HuH-7 (cell line): ENCODE data around the gene PCDHB14.
"Not testable (repeated sequence)": the region's sequence is repeated elsewhere in the genome, so short reads cannot be mapped to it uniquely, and the experiment has no call there.

ENCODE experiments used
- DNase-seq: peaks from one replicate; pipeline ENCODE4 v3.0.0; 2011; ENCODE audit warnings: low spot score

PCDHB14 gene

GRCh38 chr5:141223112-141223783, at the start of gene PCDHB14:
PCDHB14 (plus strand) TSS chr5:141223343; CDS start chr5:141223506, 163 bp downstream.
- peak; percentile 58 for DNase-seq

DNA sequence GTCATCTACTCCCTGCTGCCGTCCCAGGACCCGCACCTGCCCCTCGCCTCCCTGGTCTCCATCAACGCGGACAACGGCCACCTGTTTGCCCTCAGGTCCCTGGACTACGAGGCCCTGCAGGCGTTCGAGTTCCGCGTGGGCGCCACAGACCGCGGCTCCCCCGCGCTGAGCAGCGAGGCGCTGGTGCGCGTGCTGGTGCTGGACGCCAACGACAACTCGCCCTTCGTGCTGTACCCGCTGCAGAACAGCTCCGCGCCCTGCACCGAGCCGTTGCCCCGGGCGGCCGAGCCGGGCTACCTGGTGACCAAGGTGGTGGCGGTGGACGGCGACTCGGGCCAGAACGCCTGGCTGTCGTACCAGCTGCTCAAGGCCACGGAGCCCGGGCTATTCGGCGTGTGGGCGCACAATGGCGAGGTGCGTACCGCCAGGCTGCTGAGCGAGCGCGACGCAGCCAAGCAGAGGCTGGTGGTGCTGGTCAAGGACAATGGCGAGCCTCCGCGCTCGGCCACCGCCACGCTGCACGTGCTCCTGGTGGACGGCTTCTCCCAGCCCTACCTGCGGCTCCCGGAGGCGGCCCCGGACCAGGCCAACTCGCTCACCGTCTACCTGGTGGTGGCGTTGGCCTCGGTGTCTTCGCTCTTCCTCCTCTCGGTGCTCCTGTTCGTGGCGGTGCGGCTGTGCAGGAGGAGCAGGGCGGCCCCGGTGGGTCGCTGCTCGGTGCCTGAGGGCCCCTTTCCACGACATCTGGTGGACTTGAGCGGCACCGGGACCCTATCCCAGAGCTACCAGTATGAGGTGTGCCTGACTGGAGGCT, 48.6 kb upstream of the PCDHB14 start:
- DNase-seq, result not testable (repeated sequence)

DNA sequence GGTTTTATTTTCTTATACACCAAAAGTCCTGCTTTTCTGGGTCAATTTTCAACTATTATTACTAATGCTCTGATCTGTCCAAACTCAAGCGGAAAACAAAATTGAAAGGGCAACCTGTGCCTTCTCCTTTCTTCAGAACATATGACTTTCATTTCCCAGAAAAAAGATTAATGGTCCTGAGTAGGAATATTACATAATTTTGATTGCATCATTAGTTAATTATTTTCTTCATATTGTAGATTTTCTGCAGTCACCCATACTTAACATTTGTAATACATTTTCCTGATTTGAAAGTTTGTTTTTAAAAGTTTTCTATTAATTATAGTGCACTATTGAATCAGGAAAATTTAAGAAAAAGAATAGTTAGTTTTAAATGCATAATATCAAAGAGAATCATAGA, 47.2 kb upstream of the PCDHB14 start:
- no peak for DNase-seq

DNA sequence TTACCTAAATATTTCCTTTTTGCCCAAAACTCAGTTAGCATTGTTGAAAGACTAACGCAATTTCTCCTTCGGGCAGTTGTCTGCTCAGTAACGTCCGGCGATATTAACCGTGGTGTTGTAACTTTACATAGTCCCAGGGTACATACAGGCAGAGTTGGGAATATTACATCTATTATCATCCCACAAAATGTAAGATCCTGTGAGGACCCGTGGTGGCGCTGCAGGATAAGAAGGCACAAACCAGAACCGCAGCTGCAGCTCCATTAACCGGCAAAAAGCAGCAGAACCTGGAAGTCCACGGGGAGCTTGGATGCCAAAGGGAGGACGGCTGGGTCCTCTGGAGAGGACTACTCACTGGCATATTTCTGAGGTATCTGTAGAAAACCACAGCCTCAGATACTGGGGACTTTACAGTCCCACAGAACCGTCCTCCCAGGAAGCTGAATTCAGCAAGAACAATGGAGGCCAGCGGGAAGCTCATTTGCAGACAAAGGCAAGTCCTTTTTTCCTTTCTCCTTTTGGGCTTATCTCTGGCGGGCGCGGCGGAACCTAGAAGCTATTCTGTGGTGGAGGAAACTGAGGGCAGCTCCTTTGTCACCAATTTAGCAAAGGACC, 45.5 kb upstream of the PCDHB14 start, which contains the start of gene PCDHB8:
Gene PCDHB8, plus strand, starts transcription at position 214 of the 615 bp plus-strand sequence. Its CDS starts 245 bp downstream, at position 459.
- peak; percentile 90 for DNase-seq

- not testable (repeated sequence) for DNase-seq
These were observed 43.8 kb upstream of the PCDHB14 start for GRCh38 chr5:141179371-141179770.

DNA sequence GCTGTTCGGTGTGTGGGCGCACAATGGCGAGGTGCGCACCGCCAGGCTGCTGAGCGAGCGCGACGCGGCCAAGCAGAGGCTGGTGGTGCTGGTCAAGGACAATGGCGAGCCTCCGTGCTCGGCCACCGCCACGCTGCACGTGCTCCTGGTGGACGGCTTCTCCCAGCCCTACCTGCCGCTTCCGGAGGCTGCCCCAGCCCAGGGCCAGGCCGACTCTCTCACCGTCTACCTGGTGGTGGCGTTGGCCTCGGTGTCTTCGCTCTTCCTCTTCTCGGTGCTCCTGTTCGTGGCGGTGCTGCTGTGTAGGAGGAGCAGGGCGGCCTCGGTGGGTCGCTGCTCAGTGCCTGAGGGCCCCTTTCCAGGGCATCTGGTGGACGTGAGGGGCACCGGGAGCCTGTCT, 43.3 kb upstream of the PCDHB14 start:
- not testable (repeated sequence) for DNase-seq

DNA sequence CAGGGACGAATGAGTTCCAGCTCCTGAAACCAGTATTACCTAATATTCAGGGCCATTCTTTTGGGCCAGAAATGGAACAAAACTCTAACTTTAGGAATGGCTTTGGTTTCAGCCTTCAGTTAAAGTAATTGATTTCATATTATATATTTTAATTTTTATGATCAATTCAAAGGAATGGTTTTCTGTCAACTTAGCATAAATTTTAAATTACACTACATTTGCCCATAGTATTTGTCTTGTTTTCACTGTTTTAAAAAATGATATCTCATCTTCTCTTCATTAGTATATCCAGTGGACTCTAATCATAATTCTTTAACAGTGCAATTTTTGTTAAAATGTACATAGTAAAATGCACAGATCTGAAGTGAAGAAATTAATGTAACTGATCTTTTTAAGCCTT, 42.8 kb upstream of the PCDHB14 start:
- no peak for DNase-seq

DNA sequence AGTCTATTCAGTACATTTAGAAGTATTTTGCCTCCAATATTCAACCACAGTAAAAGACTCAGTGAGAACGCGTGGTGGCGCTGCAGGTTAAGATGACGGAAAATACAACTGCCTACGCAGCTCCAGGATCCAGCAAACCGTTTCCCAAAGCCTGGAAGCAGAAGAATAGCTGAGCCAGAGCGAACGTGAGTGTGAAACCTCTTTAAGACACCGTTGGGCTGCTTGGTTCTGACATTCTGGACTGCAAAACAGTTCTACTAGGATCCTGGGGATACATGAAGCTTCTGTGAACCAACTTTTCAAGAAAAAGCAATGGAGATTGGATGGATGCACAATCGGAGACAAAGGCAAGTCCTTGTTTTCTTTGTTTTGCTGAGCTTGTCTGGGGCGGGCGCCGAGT, 40.9 kb upstream of the PCDHB14 start, which contains the start of gene PCDHB16:
Gene PCDHB16, plus strand, starts transcription at position 140 of the 400 bp plus-strand sequence. Its CDS starts 173 bp downstream, at position 313.
- no peak for DNase-seq

DNA sequence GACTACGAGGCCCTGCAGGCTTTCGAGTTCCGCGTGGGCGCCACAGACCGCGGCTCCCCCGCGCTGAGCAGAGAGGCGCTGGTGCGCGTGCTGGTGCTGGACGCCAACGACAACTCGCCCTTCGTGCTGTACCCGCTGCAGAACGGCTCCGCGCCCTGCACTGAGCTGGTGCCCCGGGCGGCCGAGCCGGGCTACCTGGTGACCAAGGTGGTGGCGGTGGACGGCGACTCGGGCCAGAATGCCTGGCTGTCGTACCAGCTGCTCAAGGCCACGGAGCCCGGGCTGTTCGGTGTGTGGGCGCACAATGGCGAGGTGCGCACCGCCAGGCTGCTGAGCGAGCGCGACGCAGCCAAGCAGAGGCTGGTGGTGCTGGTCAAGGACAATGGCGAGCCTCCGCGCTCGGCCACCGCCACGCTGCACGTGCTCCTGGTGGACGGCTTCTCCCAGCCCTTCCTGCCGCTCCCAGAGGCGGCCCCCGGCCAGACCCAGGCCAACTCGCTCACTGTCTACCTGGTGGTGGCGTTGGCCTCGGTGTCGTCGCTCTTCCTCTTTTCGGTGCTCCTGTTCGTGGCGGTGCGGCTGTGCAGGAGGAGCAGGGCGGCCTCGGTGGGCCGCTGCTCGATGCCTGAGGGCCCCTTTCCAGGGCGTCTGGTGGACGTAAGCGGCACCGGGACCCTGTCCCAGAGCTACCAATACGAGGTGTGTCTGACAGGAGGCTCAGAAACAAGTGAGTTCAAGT, 38.9 kb upstream of the PCDHB14 start:
- DNase-seq, result not testable (repeated sequence)

DNA sequence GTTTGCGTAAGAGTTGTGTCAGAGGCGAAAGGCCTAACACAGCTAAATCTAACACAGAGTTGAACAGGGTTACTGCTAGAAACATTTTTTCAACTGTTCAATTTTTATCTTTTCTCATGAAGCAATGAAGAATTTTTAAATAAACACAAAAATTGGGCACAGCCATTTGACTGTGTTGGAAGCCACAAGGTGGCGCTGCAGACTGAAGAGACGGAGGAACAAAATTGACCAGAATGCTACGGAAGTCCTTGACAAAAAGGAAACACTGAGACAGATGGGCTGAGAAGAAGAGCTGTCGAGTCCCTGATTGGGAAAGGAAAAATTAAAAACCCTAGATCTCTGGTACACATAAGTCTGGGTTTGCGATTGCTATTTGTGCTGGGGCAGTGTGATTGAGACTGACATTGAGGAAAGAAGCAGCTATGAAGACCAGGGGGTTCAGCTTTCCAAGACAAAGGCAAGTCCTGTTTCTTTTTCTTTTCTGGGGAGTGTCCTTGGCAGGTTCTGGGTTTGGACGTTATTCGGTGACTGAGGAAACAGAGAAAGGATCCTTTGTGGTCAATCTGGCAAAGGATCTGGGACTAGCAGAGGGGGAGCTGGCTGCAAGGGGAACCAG, 36.1 kb upstream of the PCDHB14 start, which contains the start of gene PCDHB9:
Gene PCDHB9, plus strand, starts transcription at position 265 of the 616 bp plus-strand sequence. Its CDS starts 158 bp downstream, at position 423.
- peak; percentile 63 for DNase-seq

- DNase-seq, result not testable (repeated sequence)
These were observed 34.5 kb upstream of the PCDHB14 start for GRCh38 chr5:141188682-141189081.

- not testable (repeated sequence) for DNase-seq
These were observed 34.0 kb upstream of the PCDHB14 start for GRCh38 chr5:141189131-141189530.

DNA sequence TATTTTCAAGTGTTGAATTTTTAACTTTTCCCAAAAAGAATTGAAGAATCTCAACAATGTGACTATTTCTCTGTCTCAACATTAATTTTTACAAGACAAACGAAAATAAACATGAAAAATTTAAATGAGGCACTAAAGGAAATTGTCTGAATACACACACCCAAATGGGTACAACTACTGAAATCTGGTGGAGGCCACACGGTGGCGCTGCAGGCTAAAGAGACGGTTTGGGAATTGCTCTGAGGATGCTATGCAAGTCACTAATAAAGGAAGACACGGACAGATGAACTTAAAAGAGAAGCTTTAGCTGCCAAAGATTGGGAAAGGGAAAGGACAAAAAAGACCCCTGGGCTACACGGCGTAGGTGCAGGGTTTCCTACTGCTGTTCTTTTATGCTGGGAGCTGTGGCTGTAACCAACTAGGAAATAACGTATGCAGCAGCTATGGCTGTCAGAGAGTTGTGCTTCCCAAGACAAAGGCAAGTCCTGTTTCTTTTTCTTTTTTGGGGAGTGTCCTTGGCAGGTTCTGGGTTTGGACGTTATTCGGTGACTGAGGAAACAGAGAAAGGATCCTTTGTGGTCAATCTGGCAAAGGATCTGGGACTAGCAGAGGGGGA, 30.9 kb upstream of the PCDHB14 start, which contains the start of gene PCDHB10:
Gene PCDHB10, plus strand, starts transcription at position 244 of the 616 bp plus-strand sequence. Its CDS starts 200 bp downstream, at position 444.
- DNase-seq, result peak; percentile 82

DNA sequence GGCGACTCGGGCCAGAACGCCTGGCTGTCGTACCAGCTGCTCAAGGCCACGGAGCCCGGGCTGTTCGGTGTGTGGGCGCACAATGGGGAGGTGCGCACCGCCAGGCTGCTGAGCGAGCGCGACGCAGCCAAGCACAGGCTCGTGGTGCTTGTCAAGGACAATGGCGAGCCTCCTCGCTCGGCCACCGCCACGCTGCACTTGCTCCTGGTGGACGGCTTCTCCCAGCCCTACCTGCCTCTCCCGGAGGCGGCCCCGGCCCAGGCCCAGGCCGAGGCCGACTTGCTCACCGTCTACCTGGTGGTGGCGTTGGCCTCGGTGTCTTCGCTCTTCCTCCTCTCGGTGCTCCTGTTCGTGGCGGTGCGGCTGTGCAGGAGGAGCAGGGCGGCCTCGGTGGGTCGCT, 28.8 kb upstream of the PCDHB14 start:
- not testable (repeated sequence) for DNase-seq

GRCh38 chr5:141196363-141196762, 26.8 kb upstream of the PCDHB14 start:
- no peak for DNase-seq

GRCh38 chr5:141199359-141200235, 23.5 kb upstream of the PCDHB14 start, which contains the start of gene PCDHB11:
PCDHB11 (plus strand) TSS chr5:141199627; CDS start chr5:141199775, 148 bp downstream.
- peak; percentile 77 for DNase-seq

GRCh38 chr5:141201126-141201525, 22.0 kb upstream of the PCDHB14 start:
- DNase-seq, result not testable (repeated sequence)

DNA sequence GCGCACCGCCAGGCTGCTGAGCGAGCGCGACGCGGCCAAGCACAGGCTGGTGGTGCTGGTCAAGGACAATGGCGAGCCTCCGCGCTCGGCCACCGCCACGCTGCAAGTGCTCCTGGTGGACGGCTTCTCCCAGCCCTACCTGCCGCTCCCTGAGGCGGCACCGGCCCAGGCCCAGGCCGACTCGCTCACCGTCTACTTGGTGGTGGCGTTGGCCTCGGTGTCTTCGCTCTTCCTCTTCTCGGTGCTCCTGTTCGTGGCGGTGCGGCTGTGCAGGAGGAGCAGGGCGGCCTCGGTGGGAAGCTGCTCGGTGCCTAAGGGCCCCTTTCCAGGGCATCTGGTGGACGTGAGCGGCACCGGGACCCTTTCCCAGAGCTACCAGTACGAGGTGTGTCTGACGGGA, 21.5 kb upstream of the PCDHB14 start:
- not testable (repeated sequence) for DNase-seq

GRCh38 chr5:141208478-141208877, 14.7 kb upstream of the PCDHB14 start, which contains the start of gene PCDHB12:
PCDHB12 (plus strand) TSS chr5:141208719; CDS start chr5:141208908, 189 bp downstream.
- peak; percentile 43 for DNase-seq
